OCI-LY7 (cell line): ENCODE results near the gene ACSS1.

ENCODE experiments used
- EZH2phosphoT487 ChIP-seq: fragments of 200-600 bp; sonication (generic); IDR thresholded peaks from 2 replicates; pipeline ENCODE4 v1.6.1; 2018; ENCODE audit warnings: low read depth, borderline replicate concordance, mild to moderate bottlenecking, mixed run types, antibody characterized with exemption, low read length, moderate library complexity, mixed read lengths
- TF ChIP-seq, protein P1 (sequence below): fragments of 200-600 bp; sonication (generic); conservative IDR thresholded peaks from 2 replicates; pipeline ENCODE4 v1.5.1; 2014; ENCODE audit warnings: mild to moderate bottlenecking, antibody characterized with exemption, low read length, moderate library complexity, mixed read lengths

DNA sequence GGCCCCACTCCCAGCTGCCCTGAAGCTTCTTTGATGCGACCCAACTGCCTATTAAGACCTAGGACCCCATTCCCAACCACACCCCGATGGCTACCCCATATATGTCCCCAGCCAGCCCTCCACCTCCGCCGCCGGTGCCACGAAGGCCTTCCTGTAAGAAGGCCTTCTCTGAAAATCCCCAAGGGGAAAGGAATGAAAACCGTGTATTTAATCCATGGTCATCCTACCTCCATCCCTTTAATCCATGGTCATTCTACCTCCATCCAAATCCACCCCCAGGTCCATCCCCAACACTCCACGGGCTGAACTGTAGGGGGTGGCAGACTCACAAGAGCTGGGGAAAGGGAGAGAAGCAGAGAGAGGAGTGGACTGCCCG lies 24.5 kb upstream of the ACSS1 start:
- TF ChIP-seq, protein P1, sequence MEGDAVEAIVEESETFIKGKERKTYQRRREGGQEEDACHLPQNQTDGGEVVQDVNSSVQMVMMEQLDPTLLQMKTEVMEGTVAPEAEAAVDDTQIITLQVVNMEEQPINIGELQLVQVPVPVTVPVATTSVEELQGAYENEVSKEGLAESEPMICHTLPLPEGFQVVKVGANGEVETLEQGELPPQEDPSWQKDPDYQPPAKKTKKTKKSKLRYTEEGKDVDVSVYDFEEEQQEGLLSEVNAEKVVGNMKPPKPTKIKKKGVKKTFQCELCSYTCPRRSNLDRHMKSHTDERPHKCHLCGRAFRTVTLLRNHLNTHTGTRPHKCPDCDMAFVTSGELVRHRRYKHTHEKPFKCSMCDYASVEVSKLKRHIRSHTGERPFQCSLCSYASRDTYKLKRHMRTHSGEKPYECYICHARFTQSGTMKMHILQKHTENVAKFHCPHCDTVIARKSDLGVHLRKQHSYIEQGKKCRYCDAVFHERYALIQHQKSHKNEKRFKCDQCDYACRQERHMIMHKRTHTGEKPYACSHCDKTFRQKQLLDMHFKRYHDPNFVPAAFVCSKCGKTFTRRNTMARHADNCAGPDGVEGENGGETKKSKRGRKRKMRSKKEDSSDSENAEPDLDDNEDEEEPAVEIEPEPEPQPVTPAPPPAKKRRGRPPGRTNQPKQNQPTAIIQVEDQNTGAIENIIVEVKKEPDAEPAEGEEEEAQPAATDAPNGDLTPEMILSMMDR, result no peak
- TF ChIP-seq EZH2phosphoT487, result no peak
